Caco-2 (cell line): ENCODE data around the gene TINAGL1. TPM values are rescaled to one million over a fixed set of nuclear protein-coding genes. Genes with fewer than 3 reads are reported as not detected.

Experiments
- BruUV-seq: library from RNA; stranded (reverse); fragments of 400-500 nt; replicated peaks from 2 replicates; lab custom pipeline; 2021; lab: Mats Ljungman, UMichigan
- CTCF ChIA-PET: fragments of 300-600 bp; sonication (Branson Sonifier 250); formaldehyde crosslinking; loops from one replicate; lab custom pipeline; 2022; ENCODE audit warnings: antibody characterized with exemption; lab: Charles Lee
- POLR2A ChIA-PET: fragments of 300-600 bp; sonication (Branson Sonifier 250); formaldehyde crosslinking; loops from one replicate; lab custom pipeline; 2022; ENCODE audit warnings: antibody characterized with exemption; lab: Charles Lee
- DNase-seq, 2 experiments: peaks; one replicate each; pipeline versions ENCODE4 v3.0.0 to v3.0.0-alpha.2; 2020 to 2022
- H3K27me3 ChIP-seq: replicated peaks from 2 replicates; pipeline ENCODE4 v1.6.0; 2011; ENCODE audit warnings: low read length; ENCODE audit not compliant: control insufficient read depth, insufficient read depth
- H3K36me3 ChIP-seq: 2 replicates; pipeline ENCODE4 v1.5.1; 2011; ENCODE audit warnings: low read length; ENCODE audit not compliant: control insufficient read depth, insufficient read depth
- H3K4me1 ChIP-seq: fragments of 250-450 bp; sonication (Bioruptor Pico); 2 replicates; pipeline ENCODE4 v1.5.1; 2020; ENCODE audit warnings: mild to moderate bottlenecking
- H3K4me3 ChIP-seq: 2 replicates; pipeline ENCODE4 v1.5.1; 2011; ENCODE audit warnings: low read depth, mild to moderate bottlenecking, control low read depth, low read length
- H3K9me3 ChIP-seq: fragments of 250-450 bp; sonication (Bioruptor Pico); 2 replicates; pipeline ENCODE4 v1.5.1; 2020; ENCODE audit warnings: mild to moderate bottlenecking, moderate library complexity
- H3K27ac Mint-ChIP-seq: one replicate; pipeline ENCODE4 v1.8.0; 2022; ENCODE audit warnings: mixed read lengths; ENCODE audit not compliant: unreplicated experiment
- H3K27me3 Mint-ChIP-seq: one replicate; pipeline ENCODE4 v1.8.0; 2022; ENCODE audit warnings: mixed read lengths; ENCODE audit not compliant: insufficient read depth, unreplicated experiment
- H3K36me3 Mint-ChIP-seq: one replicate; pipeline ENCODE4 v1.8.0; 2022; ENCODE audit warnings: mild to moderate bottlenecking, mixed read lengths; ENCODE audit not compliant: insufficient read depth, unreplicated experiment
- H3K4me1 Mint-ChIP-seq: one replicate; pipeline ENCODE4 v1.8.0; 2022; ENCODE audit warnings: low read depth, mixed read lengths; ENCODE audit not compliant: unreplicated experiment
- H3K4me3 Mint-ChIP-seq: one replicate; pipeline ENCODE4 v1.8.0; 2022; ENCODE audit warnings: mild to moderate bottlenecking, moderate library complexity, mixed read lengths; ENCODE audit not compliant: unreplicated experiment
- H3K9me3 Mint-ChIP-seq: one replicate; pipeline ENCODE4 v1.8.0; 2022; ENCODE audit warnings: mixed read lengths; ENCODE audit not compliant: unreplicated experiment
- intact Hi-C: fragments of 100-400 bp; cut with micrococcal nuclease; formaldehyde crosslinking; loops from one replicate; pipeline ENCODE4 v1.10.0; 2022; ENCODE audit not compliant: unreplicated experiment
- total RNA-seq: library from RNA; stranded (reverse); gene quantifications from 2 replicates; pipeline ENCODE4 v1.2.3, GENCODE V29; 2022
- TF ChIP-seq, protein P1 (sequence below), 2 experiments: fragments of 200-600 bp in 1 of 2; IDR thresholded peaks; 1 replicate in 1 of 2; 2 replicates in 1 of 2; pipeline versions ENCODE4 v1.5.1 to v1.8.0; 2011 to 2022; ENCODE audit warnings: antibody characterized with exemption in 1 of 2, control low read depth in 1 of 2, inconsistent platforms in 1 of 2, low read depth in 1 of 2, low read length in 1 of 2, mild to moderate bottlenecking in 1 of 2, moderate library complexity in 1 of 2; ENCODE audit not compliant: insufficient read depth in 1 of 2, severe bottlenecking in 1 of 2, unreplicated experiment in 1 of 2

The TINAGL1 gene
- total RNA-seq, 1 experiment from 2014 or later, result 101 TPM

DNA sequence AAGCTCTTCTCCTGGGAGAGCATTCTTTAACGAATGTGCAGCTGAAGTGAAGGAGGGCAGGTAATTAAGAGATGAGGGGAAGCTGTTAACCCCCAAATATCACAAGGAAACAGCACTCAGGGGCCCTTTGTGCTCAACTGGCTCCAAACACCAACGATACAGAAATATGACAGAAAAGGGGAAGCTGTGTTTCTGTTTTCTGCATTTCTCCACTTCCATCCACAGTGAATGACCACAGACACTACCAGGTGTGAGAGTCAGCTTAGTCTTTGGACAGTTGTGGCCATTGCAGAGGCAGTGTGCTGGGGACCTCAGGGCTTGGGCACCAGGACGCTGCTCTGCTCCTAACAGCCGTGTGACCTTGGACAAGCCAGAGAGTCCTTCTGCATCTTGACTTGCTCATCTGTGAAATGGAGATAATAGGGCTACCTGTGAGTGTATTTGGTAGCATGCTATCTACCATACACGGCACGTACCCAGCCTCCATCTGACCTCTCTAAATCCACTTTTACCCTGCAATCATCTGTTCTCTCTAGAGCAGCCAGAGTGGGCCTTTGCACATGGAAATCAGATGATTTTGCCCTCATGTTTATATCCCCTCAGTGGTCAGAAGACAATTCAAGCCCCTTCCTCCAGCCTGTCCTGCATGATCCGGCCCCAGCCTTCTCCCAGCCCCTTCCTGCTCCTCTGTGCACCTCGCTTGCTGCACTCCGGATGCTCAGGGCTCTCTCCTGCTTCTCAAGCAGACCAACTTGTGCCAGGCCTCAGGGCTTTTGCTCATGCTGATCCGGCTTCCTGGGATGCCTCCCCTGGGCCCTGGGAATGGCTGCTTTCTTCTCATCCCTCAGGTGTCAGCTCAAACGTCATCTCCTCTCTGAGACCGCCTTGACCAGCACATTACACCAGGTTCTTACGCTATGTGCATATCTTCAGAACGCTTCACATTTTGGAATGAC is 4.7 kb upstream of the TINAGL1 start:
- Mint-ChIP-seq H3K27ac (peak overlapping the region; percentile 64), H3K4me3 (no peak overlapping the region), H3K9me3 (no peaks in the 10 kb centered on the region), H3K4me1 (peaks cover 21% of the 10 kb centered on the region), H3K36me3 (peaks cover 11% of the 10 kb centered on the region), H3K27me3 (no peaks in the 10 kb centered on the region)
- TF ChIP-seq, protein P1, sequence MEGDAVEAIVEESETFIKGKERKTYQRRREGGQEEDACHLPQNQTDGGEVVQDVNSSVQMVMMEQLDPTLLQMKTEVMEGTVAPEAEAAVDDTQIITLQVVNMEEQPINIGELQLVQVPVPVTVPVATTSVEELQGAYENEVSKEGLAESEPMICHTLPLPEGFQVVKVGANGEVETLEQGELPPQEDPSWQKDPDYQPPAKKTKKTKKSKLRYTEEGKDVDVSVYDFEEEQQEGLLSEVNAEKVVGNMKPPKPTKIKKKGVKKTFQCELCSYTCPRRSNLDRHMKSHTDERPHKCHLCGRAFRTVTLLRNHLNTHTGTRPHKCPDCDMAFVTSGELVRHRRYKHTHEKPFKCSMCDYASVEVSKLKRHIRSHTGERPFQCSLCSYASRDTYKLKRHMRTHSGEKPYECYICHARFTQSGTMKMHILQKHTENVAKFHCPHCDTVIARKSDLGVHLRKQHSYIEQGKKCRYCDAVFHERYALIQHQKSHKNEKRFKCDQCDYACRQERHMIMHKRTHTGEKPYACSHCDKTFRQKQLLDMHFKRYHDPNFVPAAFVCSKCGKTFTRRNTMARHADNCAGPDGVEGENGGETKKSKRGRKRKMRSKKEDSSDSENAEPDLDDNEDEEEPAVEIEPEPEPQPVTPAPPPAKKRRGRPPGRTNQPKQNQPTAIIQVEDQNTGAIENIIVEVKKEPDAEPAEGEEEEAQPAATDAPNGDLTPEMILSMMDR (IDR thresholded peaks at IDR 0.05; ENCODE audit: insufficient read depth in 1 of 2, low read depth in 1 of 2, low read length in 1 of 2, severe bottlenecking in 1 of 2, unreplicated experiment in 1 of 2), result no peak
- no peaks in the 10 kb centered on the region for H3K27me3 ChIP-seq
- no peak overlapping the region for H3K4me3 ChIP-seq
- no peaks in the 10 kb centered on the region for H3K9me3 ChIP-seq
- intact Hi-C loops, result no loop called here
- DNase-seq, result peak in 1 of 2 experiments; percentile 6
- H3K36me3 ChIP-seq, result no peaks in the 10 kb centered on the region
- CTCF ChIA-PET, result interaction anchor here (0.6 kb wide), 1 partner anchor 72 kb away, joined by 3 read pairs; no protein-coding TSS in a partner anchor
- POLR2A ChIA-PET, result no interaction called here
- peaks cover 43% of the 10 kb centered on the region for H3K4me1 ChIP-seq
- BruUV-seq, result no TSS peak

DNA sequence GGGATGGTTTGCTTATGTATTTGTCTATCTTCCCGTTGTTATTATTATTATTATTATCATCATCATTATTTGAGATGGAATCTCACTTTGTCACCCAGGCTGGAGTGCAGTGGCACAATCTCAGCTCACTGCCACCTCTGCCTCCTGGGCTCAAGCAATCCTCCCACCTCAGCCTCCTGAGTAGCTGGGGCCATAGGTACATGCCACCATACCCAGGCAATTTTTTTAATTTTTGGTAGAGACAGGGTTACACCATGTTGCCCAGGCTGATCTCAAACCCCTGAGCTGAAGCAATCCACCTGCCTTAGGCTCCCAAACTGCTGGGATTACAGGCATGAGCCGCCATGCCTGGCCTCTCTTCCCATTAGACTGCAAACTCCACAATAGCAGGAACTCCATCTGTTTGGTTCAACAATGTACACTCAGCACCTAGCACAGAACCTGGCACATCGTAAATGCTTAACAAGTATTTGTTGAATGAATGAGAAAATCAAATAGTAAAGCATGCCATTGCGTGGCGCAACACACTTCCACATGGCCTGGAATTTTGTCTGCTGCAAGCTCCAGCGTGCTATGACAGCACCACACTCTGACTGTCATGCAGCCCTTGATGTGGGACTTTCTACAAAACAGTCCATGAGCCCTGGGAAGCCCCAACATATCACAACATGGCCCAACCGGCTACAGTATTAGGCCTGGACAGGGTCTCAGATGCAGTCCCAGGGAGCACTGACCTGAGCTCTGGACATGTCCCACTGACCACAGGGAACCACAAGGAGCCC is 3.8 kb upstream of the TINAGL1 start:
- no peak overlapping the region for H3K4me3 ChIP-seq
- POLR2A ChIA-PET, result no interaction called here
- H3K4me3 Mint-ChIP-seq, result no peak overlapping the region

More for the DNA sequence above, 3.8 kb upstream of the TINAGL1 start:
- TF ChIP-seq, protein P1 (IDR thresholded peaks at IDR 0.05; ENCODE audit: insufficient read depth in 1 of 2, low read depth in 1 of 2, low read length in 1 of 2, severe bottlenecking in 1 of 2, unreplicated experiment in 1 of 2), result no peak
- H3K36me3 Mint-ChIP-seq, result peaks cover 13% of the 10 kb centered on the region
- CTCF ChIA-PET, result interaction anchor here (0.6 to 0.9 kb wide), 2 partner anchors 46 to 73 kb away, joined by 3 read pairs; no protein-coding TSS in a partner anchor
- H3K4me1 Mint-ChIP-seq, result peaks cover 21% of the 10 kb centered on the region
- H3K9me3 Mint-ChIP-seq, result no peaks in the 10 kb centered on the region
- BruUV-seq, result no TSS peak
- H3K27me3 Mint-ChIP-seq, result no peaks in the 10 kb centered on the region
- H3K27ac Mint-ChIP-seq, result peak overlapping the region; percentile 64
- Histone ChIP-seq H3K27me3 (no peaks in the 10 kb centered on the region), H3K4me1 (peaks cover 43% of the 10 kb centered on the region), H3K9me3 (no peaks in the 10 kb centered on the region), H3K36me3 (no peaks in the 10 kb centered on the region)
- peak; percentile 55 to 67 for DNase-seq
- intact Hi-C loops, result no loop called here
